ENCODE measurements around the gene EXOC6. TPM values are rescaled to one million over a fixed set of nuclear protein-coding genes. Genes with fewer than 3 reads are reported as not detected.
"Not testable (repeated sequence)": the region's sequence is repeated elsewhere in the genome, so short reads cannot be mapped to it uniquely, and the experiment has no call there.

Gene EXOC6
- total and polyA plus RNA-seq, 10 of the 15 experiments (the other 5 are each of a cell fraction or from before 2014, with no cell fraction given): 7.6 to 53.8 (median 13.3) TPM

- no peak for TF ChIP-seq MEF2A (IDR thresholded peaks at IDR 0.05; ENCODE audit: insufficient read depth, low read depth, low read length)
- no peak for TF ChIP-seq EP300 (IDR thresholded peaks at IDR 0.05; ENCODE audit: borderline replicate concordance in 1 of 2, control insufficient read depth in 1 of 2, low read depth in 2 of 2, low read length in 2 of 2)
- no peak for TF ChIP-seq POLR2AphosphoS5 (IDR thresholded peaks at IDR 0.05; ENCODE audit: low read length)
- TF ChIP-seq NR2C1 (IDR thresholded peaks at IDR 0.05): no peak
- TF ChIP-seq, protein P1, sequence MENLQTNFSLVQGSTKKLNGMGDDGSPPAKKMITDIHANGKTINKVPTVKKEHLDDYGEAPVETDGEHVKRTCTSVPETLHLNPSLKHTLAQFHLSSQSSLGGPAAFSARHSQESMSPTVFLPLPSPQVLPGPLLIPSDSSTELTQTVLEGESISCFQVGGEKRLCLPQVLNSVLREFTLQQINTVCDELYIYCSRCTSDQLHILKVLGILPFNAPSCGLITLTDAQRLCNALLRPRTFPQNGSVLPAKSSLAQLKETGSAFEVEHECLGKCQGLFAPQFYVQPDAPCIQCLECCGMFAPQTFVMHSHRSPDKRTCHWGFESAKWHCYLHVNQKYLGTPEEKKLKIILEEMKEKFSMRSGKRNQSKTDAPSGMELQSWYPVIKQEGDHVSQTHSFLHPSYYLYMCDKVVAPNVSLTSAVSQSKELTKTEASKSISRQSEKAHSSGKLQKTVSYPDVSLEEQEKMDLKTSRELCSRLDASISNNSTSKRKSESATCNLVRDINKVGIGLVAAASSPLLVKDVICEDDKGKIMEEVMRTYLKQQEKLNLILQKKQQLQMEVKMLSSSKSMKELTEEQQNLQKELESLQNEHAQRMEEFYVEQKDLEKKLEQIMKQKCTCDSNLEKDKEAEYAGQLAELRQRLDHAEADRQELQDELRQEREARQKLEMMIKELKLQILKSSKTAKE (IDR thresholded peaks at IDR 0.05; ENCODE audit: low read depth, poor library complexity, severe bottlenecking): no peak
- no peak for TF ChIP-seq ZBTB4 (CRISPR knock-in tag; IDR thresholded peaks at IDR 0.05)
Measured at GRCh38 chr10:93099670-93100069, 251.3 kb downstream of the EXOC6 start (continued).

- H3K4me2 ChIP-seq (ENCODE audit: control insufficient read depth, insufficient read depth); H3K4me3 ChIP-seq; DNase-seq (ENCODE audit: low read depth, low spot score); RAD21 ChIA-PET (ENCODE audit: unreplicated experiment); H3K9ac ChIP-seq (ENCODE audit: control insufficient read depth, insufficient read depth, low read length); H4K20me1 ChIP-seq (ENCODE audit: control insufficient read depth, insufficient read depth); H3K27ac ChIP-seq (ENCODE audit: control insufficient read depth, insufficient read depth); BruUV-seq (replicated peaks); H3K4me1 ChIP-seq (ENCODE audit: control insufficient read depth, insufficient read depth, low read length); H2AFZ ChIP-seq (ENCODE audit: control insufficient read depth, low read depth, low read length); H3K9me3 ChIP-seq (replicated peaks; ENCODE audit: control insufficient read depth, insufficient read depth, low read length); intact Hi-C loops (cut with micrococcal nuclease; ENCODE audit: unreplicated experiment); FAIRE-seq; H3K36me3 ChIP-seq (ENCODE audit: control insufficient read depth in 2 of 2, insufficient read depth in 2 of 2, low read length in 1 of 2); POLR2A ChIA-PET; ATAC-seq; H3K27me3 ChIP-seq (replicated peaks in 1 of 2; ENCODE audit: control insufficient read depth in 2 of 2, insufficient read depth in 2 of 2, low read length in 1 of 2); H3K79me2 ChIP-seq (ENCODE audit: control insufficient read depth, insufficient read depth, low read length); in situ Hi-C loops (cut with MboI): not testable (repeated sequence)
- ChIA-PET SMC1A (ENCODE audit: uncharacterized antibody, unreplicated experiment) (interaction anchor here (0.8 kb wide), 1 partner anchor 188 kb away, joined by 4 read pairs; no protein-coding TSS in a partner anchor), CTCF (interaction anchor here (1.9 kb wide), 1 partner anchor 15 kb away, joined by 7 read pairs; no protein-coding TSS in a partner anchor)
- 43% methylated on average over 3 of the region's 3 CpGs for WGBS (ENCODE audit: insufficient coverage, insufficient replicate concordance, low lambda C conversion rate, missing lambda C conversion rate)
Measured at GRCh38 chr10:93101148-93101547, 252.8 kb downstream of the EXOC6 start.
